Measurements from ENCODE around the gene AP2A1.

DNA sequence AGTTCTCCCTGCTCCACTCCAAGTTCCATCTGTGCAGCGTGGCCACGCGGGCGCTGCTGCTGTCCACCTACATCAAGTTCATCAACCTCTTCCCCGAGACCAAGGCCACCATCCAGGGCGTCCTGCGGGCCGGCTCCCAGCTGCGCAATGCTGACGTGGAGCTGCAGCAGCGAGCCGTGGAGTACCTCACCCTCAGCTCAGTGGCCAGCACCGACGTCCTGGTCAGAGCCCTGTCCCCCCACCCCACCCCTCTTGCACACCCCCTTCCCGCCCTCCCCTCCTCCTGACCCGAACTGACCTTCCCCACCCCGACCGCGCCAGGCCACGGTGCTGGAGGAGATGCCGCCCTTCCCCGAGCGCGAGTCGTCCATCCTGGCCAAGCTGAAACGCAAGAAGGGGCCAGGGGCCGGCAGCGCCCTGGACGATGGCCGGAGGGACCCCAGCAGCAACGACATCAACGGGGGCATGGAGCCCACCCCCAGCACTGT, 34.6 kb downstream of the AP2A1 start:
- no peak for TF ChIP-seq EZH2 (IDR thresholded peaks at IDR 0.05; ENCODE audit: insufficient read depth, low read length)
- TF ChIP-seq, protein P1, sequence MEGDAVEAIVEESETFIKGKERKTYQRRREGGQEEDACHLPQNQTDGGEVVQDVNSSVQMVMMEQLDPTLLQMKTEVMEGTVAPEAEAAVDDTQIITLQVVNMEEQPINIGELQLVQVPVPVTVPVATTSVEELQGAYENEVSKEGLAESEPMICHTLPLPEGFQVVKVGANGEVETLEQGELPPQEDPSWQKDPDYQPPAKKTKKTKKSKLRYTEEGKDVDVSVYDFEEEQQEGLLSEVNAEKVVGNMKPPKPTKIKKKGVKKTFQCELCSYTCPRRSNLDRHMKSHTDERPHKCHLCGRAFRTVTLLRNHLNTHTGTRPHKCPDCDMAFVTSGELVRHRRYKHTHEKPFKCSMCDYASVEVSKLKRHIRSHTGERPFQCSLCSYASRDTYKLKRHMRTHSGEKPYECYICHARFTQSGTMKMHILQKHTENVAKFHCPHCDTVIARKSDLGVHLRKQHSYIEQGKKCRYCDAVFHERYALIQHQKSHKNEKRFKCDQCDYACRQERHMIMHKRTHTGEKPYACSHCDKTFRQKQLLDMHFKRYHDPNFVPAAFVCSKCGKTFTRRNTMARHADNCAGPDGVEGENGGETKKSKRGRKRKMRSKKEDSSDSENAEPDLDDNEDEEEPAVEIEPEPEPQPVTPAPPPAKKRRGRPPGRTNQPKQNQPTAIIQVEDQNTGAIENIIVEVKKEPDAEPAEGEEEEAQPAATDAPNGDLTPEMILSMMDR (IDR thresholded peaks at IDR 0.05; ENCODE audit: insufficient read depth, low read depth, low read length), result no peak

Measured in astrocyte (in vitro differentiated cells and primary cell).